ENCODE results near the gene CENPF. TPM values are rescaled to one million over a fixed set of nuclear protein-coding genes. Genes with fewer than 3 reads are reported as not detected.

The CENPF gene
- total and polyA plus RNA-seq, 2 of the 13 experiments (the other 11 are each of a cell fraction or from before 2014, with no cell fraction given) = 14.7 to 84.9 TPM

GRCh38 chr1:214678386-214678785, 75.4 kb downstream of the CENPF start (continued):
- no peak for TF ChIP-seq ADNP (CRISPR knock-in tag; IDR thresholded peaks at IDR 0.05)
- no peak for TF ChIP-seq ZNF234 (CRISPR knock-in tag; conservative IDR thresholded peaks at IDR 0.05)
- peak; percentile 52; the same call in 1 of the 2 replicates for TF ChIP-seq MIER2 (CRISPR knock-in tag; IDR thresholded peaks at IDR 0.05)
- TF ChIP-seq KLF12 (CRISPR knock-in tag; IDR thresholded peaks at IDR 0.05; ENCODE audit: borderline replicate concordance) = no peak
- TF ChIP-seq, protein P1, sequence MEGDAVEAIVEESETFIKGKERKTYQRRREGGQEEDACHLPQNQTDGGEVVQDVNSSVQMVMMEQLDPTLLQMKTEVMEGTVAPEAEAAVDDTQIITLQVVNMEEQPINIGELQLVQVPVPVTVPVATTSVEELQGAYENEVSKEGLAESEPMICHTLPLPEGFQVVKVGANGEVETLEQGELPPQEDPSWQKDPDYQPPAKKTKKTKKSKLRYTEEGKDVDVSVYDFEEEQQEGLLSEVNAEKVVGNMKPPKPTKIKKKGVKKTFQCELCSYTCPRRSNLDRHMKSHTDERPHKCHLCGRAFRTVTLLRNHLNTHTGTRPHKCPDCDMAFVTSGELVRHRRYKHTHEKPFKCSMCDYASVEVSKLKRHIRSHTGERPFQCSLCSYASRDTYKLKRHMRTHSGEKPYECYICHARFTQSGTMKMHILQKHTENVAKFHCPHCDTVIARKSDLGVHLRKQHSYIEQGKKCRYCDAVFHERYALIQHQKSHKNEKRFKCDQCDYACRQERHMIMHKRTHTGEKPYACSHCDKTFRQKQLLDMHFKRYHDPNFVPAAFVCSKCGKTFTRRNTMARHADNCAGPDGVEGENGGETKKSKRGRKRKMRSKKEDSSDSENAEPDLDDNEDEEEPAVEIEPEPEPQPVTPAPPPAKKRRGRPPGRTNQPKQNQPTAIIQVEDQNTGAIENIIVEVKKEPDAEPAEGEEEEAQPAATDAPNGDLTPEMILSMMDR (CRISPR knock-in tag; IDR thresholded peaks at IDR 0.05) = no peak
- no peak for TF ChIP-seq RBM39 (IDR thresholded peaks at IDR 0.05; ENCODE audit: low read depth, low read length, poor library complexity, severe bottlenecking)
- TF ChIP-seq NFE2L2 (IDR thresholded peaks at IDR 0.05; ENCODE audit: low read length) = no peak; the same call in 1 of the 2 replicates
- TF ChIP-seq ZNF446 (CRISPR knock-in tag; IDR thresholded peaks at IDR 0.05) = no peak
- TF ChIP-seq PREB (CRISPR knock-in tag; IDR thresholded peaks at IDR 0.05) = no peak
- no peak for TF ChIP-seq ZBTB42 (CRISPR knock-in tag; IDR thresholded peaks at IDR 0.05)
- no peak for TF ChIP-seq ZNF83 (CRISPR knock-in tag; IDR thresholded peaks at IDR 0.05; ENCODE audit: borderline replicate concordance)
- TF ChIP-seq MAZ (IDR thresholded peaks at IDR 0.05; ENCODE audit: borderline replicate concordance, low read depth, low read length) = no peak
- no peak for TF ChIP-seq MAZ (CRISPR knock-in tag; IDR thresholded peaks at IDR 0.05; ENCODE audit: low read depth)
- peak; percentile 83 for TF ChIP-seq HNF4G (IDR thresholded peaks at IDR 0.05; ENCODE audit: borderline replicate concordance, low read depth, low read length)
- TF ChIP-seq HNF4G (CRISPR knock-in tag; IDR thresholded peaks at IDR 0.05; ENCODE audit: borderline replicate concordance, low read depth) = peak; percentile 78; the same call in 1 of the 2 replicates
- TF ChIP-seq NRL (CRISPR knock-in tag; IDR thresholded peaks at IDR 0.05; ENCODE audit: borderline replicate concordance) = no peak
- TF ChIP-seq PRDM15 (CRISPR knock-in tag; IDR thresholded peaks at IDR 0.05) = no peak
- no peak for TF ChIP-seq ZNF567 (CRISPR knock-in tag; IDR thresholded peaks at IDR 0.05; ENCODE audit: borderline replicate concordance)
- peak; percentile 44; the same call in 1 of the 2 replicates for TF ChIP-seq ZBTB33 (CRISPR knock-in tag; IDR thresholded peaks at IDR 0.05)
- no peak for TF ChIP-seq ETS1 (CRISPR knock-in tag; IDR thresholded peaks at IDR 0.05)
- TF ChIP-seq SOX6 (IDR thresholded peaks at IDR 0.05) = no peak
- TF ChIP-seq SOX6 (CRISPR knock-in tag; IDR thresholded peaks at IDR 0.05) = peak; percentile 86
